ENCODE data around the gene METRN.

METRN gene

GRCh38 chr16:715477-716199 is 720 bp downstream of the METRN start:
- peak; percentile 69 for DNase-seq (ENCODE audit: low spot score)
- peak; percentile 31 for TF ChIP-seq CTCF (IDR thresholded peaks at IDR 0.05; ENCODE audit: extremely low read depth, missing control alignments)

- TF ChIP-seq CTCF (IDR thresholded peaks at IDR 0.05; ENCODE audit: extremely low read depth, missing control alignments) = no peak
- no peak for DNase-seq (ENCODE audit: low spot score)
These were observed 1.3 kb downstream of the METRN start for GRCh38 chr16:716200-716568.

GRCh38 chr16:716768-717325 is 1.9 kb downstream of the METRN start:
- TF ChIP-seq CTCF (IDR thresholded peaks at IDR 0.05; ENCODE audit: extremely low read depth, missing control alignments) = no peak
- DNase-seq (ENCODE audit: low spot score) = no peak

- TF ChIP-seq CTCF (IDR thresholded peaks at IDR 0.05; ENCODE audit: extremely low read depth, missing control alignments) = no peak
- DNase-seq (ENCODE audit: low spot score) = no peak
These were observed 2.7 kb downstream of the METRN start for GRCh38 chr16:717450-718245.

- TF ChIP-seq CTCF (IDR thresholded peaks at IDR 0.05; ENCODE audit: extremely low read depth, missing control alignments) = no peak
- no peak for DNase-seq (ENCODE audit: low spot score)
These were observed 3.5 kb downstream of the METRN start for GRCh38 chr16:718389-718788.

- no peak for DNase-seq (ENCODE audit: low spot score)
- TF ChIP-seq CTCF (IDR thresholded peaks at IDR 0.05; ENCODE audit: extremely low read depth, missing control alignments) = no peak
These were observed 4.0 kb downstream of the METRN start for GRCh38 chr16:718922-719321.

- TF ChIP-seq CTCF (IDR thresholded peaks at IDR 0.05; ENCODE audit: extremely low read depth, missing control alignments) = no peak
- DNase-seq (ENCODE audit: low spot score) = no peak
These were observed 5.0 kb downstream of the METRN start for GRCh38 chr16:719815-720446.
